Gastrocnemius medialis (tissue), 4 donors: Measurements from ENCODE around the gene UQCC2.

Experiments
- POLR2A ChIP-seq, 2 donors: fragments of 450-650 bp; IDR thresholded peaks; one replicate each; pipeline ENCODE4 v1.6.1; 2017; ENCODE audit warnings: antibody characterized with exemption in 2 of 2, mild to moderate bottlenecking in 2 of 2, moderate library complexity in 2 of 2
- TF ChIP-seq, protein P1 (sequence below), 5 experiments: fragments of 450-650 bp in 3 of 5; fragments of 200-600 bp in 2 of 5; sonication (generic) in 2 of 5; IDR thresholded peaks in 4 of 5; conservative IDR thresholded peaks in 1 of 5; 1 replicate in 4 of 5; 2 replicates in 1 of 5; pipeline ENCODE4 v1.5.1; 2016 to 2019; ENCODE audit warnings: antibody characterized with exemption in 5 of 5, mild to moderate bottlenecking in 3 of 5, moderate library complexity in 3 of 5

- TF ChIP-seq POLR2A (IDR thresholded peaks at IDR 0.05), result no peak
- TF ChIP-seq, protein P1, sequence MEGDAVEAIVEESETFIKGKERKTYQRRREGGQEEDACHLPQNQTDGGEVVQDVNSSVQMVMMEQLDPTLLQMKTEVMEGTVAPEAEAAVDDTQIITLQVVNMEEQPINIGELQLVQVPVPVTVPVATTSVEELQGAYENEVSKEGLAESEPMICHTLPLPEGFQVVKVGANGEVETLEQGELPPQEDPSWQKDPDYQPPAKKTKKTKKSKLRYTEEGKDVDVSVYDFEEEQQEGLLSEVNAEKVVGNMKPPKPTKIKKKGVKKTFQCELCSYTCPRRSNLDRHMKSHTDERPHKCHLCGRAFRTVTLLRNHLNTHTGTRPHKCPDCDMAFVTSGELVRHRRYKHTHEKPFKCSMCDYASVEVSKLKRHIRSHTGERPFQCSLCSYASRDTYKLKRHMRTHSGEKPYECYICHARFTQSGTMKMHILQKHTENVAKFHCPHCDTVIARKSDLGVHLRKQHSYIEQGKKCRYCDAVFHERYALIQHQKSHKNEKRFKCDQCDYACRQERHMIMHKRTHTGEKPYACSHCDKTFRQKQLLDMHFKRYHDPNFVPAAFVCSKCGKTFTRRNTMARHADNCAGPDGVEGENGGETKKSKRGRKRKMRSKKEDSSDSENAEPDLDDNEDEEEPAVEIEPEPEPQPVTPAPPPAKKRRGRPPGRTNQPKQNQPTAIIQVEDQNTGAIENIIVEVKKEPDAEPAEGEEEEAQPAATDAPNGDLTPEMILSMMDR (IDR thresholded peaks at IDR 0.05 in 4 of 5, conservative IDR thresholded peaks at IDR 0.05 in 1 of 5), result no peak
Observed at GRCh38 chr6:33740794-33741193, 29.3 kb upstream of the UQCC2 start.
